Prostate gland (tissue), 2 donors: ENCODE results near the gene KCNIP3. TPM values are rescaled to one million over a fixed set of nuclear protein-coding genes. Genes with fewer than 3 reads are reported as not detected.

Source experiments
- DNase-seq: peaks from one replicate; pipeline ENCODE4 v3.0.0-alpha.2; 2019; ENCODE audit warnings: low spot score
- H3K27ac ChIP-seq, 2 donors: fragments of 200-600 bp; sonication (generic); 2 replicates each; pipeline ENCODE4 v1.5.1; 2017 to 2019
- H3K27me3 ChIP-seq: fragments of 200-600 bp; sonication (generic); replicated peaks from 2 replicates; pipeline ENCODE4 v1.5.1; 2019; ENCODE audit not compliant: insufficient read depth
- H3K36me3 ChIP-seq, 2 donors: fragments of 200-600 bp; sonication (generic); 1 replicate in 1 of 2; 2 replicates in 1 of 2; pipeline versions ENCODE4 v1.5.1 to v1.8.1; 2017 to 2019
- H3K4me1 ChIP-seq: fragments of 200-600 bp; sonication (generic); replicated peaks from 2 replicates; pipeline ENCODE4 v1.5.1; 2019
- H3K4me3 ChIP-seq, 2 donors: fragments of 200-600 bp; sonication (generic); 2 replicates each; pipeline ENCODE4 v1.5.1; 2017 to 2019
- H3K9me3 ChIP-seq: fragments of 200-600 bp; sonication (generic); 2 replicates; pipeline ENCODE4 v1.5.1; 2017
- CTCF ChIP-seq, 4 experiments: fragments of 200-600 bp in 2 of 4; fragments of 450-650 bp in 2 of 4; sonication (generic) in 2 of 4; IDR thresholded peaks; 1 replicate in 3 of 4; 2 replicates in 1 of 4; pipeline ENCODE4 v1.5.1; 2016 to 2019; ENCODE audit warnings: antibody characterized with exemption in 4 of 4, mild to moderate bottlenecking in 2 of 4, moderate library complexity in 2 of 4
- POLR2A ChIP-seq: fragments of 450-650 bp; IDR thresholded peaks from one replicate; pipeline ENCODE4 v1.6.1; 2016; ENCODE audit warnings: antibody characterized with exemption, mild to moderate bottlenecking
- POLR2AphosphoS5 ChIP-seq: sonication (generic); formaldehyde crosslinking; IDR thresholded peaks from one replicate; pipeline ENCODE4 v1.6.1; 2017; ENCODE audit warnings: antibody characterized with exemption
- WGBS: methylation state at CpG from one replicate; pipeline ENCODE4 v1.1.5; 2018; 5-methylcytosine and 5-hydroxymethylcytosine counted together
- intact Hi-C: fragments of 100-400 bp; cut with DNase I; formaldehyde crosslinking; loops from one replicate; pipeline ENCODE4 v1.14.2; 2022
- total RNA-seq, 2 donors: library from RNA; depleted of rRNA; stranded (reverse); fragments of >200 nt; gene quantifications; one replicate each; pipeline ENCODE4 v1.1.0, GENCODE V29; 2016

KCNIP3 gene
- total RNA-seq, 2 donors from 2014 or later = 5.1 to 63.8 TPM

GRCh38 chr2:95372845-95373244, 75.7 kb downstream of the KCNIP3 start:
- DNase-seq = no peak
- Histone ChIP-seq H3K27me3 (no peaks in the 10 kb centered on the region), H3K4me3 (no peak overlapping the region), H3K9me3 (no peaks in the 10 kb centered on the region), H3K4me1 (no peaks in the 10 kb centered on the region), H3K36me3 (no peaks in the 10 kb centered on the region), H3K27ac (no peak overlapping the region)
- TF ChIP-seq CTCF (IDR thresholded peaks at IDR 0.05) (no peak), POLR2A (no peak), POLR2AphosphoS5 (no peak)
- WGBS = 87% methylated on average over 8 of the region's 8 CpGs
- intact Hi-C loops = no loop called here

- 88% methylated on average over 6 of the region's 6 CpGs for WGBS
- no peak for DNase-seq
- no peaks in the 10 kb centered on the region for H3K4me1 ChIP-seq
- H3K4me3 ChIP-seq = no peak overlapping the region
- no peak for TF ChIP-seq POLR2A
- no peak for TF ChIP-seq CTCF (IDR thresholded peaks at IDR 0.05)
- no peaks in the 10 kb centered on the region for H3K36me3 ChIP-seq
- H3K9me3 ChIP-seq = no peaks in the 10 kb centered on the region
- intact Hi-C loops = no loop called here
- H3K27me3 ChIP-seq = no peaks in the 10 kb centered on the region
- no peak overlapping the region for H3K27ac ChIP-seq
Observed at GRCh38 chr2:95374029-95374428, 76.9 kb downstream of the KCNIP3 start.

GRCh38 chr2:95374451-95374920, 77.3 kb downstream of the KCNIP3 start:
- Histone ChIP-seq H3K4me1 (no peaks in the 10 kb centered on the region), H3K36me3 (no peaks in the 10 kb centered on the region), H3K4me3 (no peak overlapping the region), H3K9me3 (no peaks in the 10 kb centered on the region), H3K27me3 (no peaks in the 10 kb centered on the region), H3K27ac (no peak overlapping the region)
- intact Hi-C loops = no loop called here
- WGBS = 90% methylated on average over 11 of the region's 11 CpGs
- TF ChIP-seq POLR2AphosphoS5 (no peak), CTCF (IDR thresholded peaks at IDR 0.05) (no peak), POLR2A (no peak)
- DNase-seq = no peak

- H3K27me3 ChIP-seq = no peaks in the 10 kb centered on the region
- no peak for DNase-seq
- no peak overlapping the region for H3K4me3 ChIP-seq
- no peaks in the 10 kb centered on the region for H3K4me1 ChIP-seq
- intact Hi-C loops = no loop called here
- H3K36me3 ChIP-seq = no peaks in the 10 kb centered on the region
- H3K27ac ChIP-seq = no peak overlapping the region
- TF ChIP-seq POLR2AphosphoS5 (no peak), POLR2A (no peak), CTCF (IDR thresholded peaks at IDR 0.05) (no peak)
- H3K9me3 ChIP-seq = no peaks in the 10 kb centered on the region
- 73% methylated on average over 15 of the region's 15 CpGs for WGBS
Observed at GRCh38 chr2:95374921-95375471, 77.8 kb downstream of the KCNIP3 start.

GRCh38 chr2:95375532-95376150, 78.5 kb downstream of the KCNIP3 start:
- H3K27me3 ChIP-seq = no peaks in the 10 kb centered on the region
- H3K27ac ChIP-seq = no peak overlapping the region
- no peaks in the 10 kb centered on the region for H3K4me1 ChIP-seq
- no peak overlapping the region for H3K4me3 ChIP-seq
- H3K9me3 ChIP-seq = no peaks in the 10 kb centered on the region
- no peak for DNase-seq
- WGBS = 93% methylated on average over 19 of the region's 21 CpGs
- intact Hi-C loops = no loop called here
- TF ChIP-seq POLR2AphosphoS5 (no peak), CTCF (IDR thresholded peaks at IDR 0.05) (no peak), POLR2A (no peak)
- H3K36me3 ChIP-seq = no peaks in the 10 kb centered on the region
